Smooth muscle cell (in vitro differentiated cells): ENCODE results near the gene SLC26A4. TPM values are rescaled to one million over a fixed set of nuclear protein-coding genes. Genes with fewer than 3 reads are reported as not detected.

Experiments used
- DNase-seq: peaks from one replicate; lab custom pipeline; 2025; ENCODE audit not compliant: unreplicated experiment; lab: John Stamatoyannopoulos, UW
- H2AFZ ChIP-seq: fragments of 200-600 bp; sonication (generic); 2 replicates; pipeline ENCODE4 v1.6.0; 2016; ENCODE audit warnings: antibody characterized with exemption, low read depth, mild to moderate bottlenecking
- H3F3A ChIP-seq: fragments of 200-600 bp; sonication (generic); 2 replicates; pipeline ENCODE4 v1.6.0; 2017; ENCODE audit warnings: antibody characterized with exemption, low read depth
- H3K27ac ChIP-seq: fragments of 200-600 bp; sonication (generic); 2 replicates; pipeline ENCODE4 v1.5.1; 2016; ENCODE audit warnings: low read depth, mild to moderate bottlenecking
- H3K27me3 ChIP-seq: fragments of 200-600 bp; sonication (generic); 2 replicates; pipeline ENCODE4 v1.6.1; 2016; ENCODE audit warnings: low read depth, mild to moderate bottlenecking
- H3K36me3 ChIP-seq: fragments of 200-600 bp; sonication (generic); 2 replicates; pipeline ENCODE4 v1.5.1; 2016; ENCODE audit warnings: low read depth
- H3K4me1 ChIP-seq: fragments of 200-600 bp; sonication (generic); 2 replicates; pipeline ENCODE4 v1.5.1; 2016; ENCODE audit warnings: low read depth
- H3K4me2 ChIP-seq: fragments of 200-600 bp; sonication (generic); 2 replicates; pipeline ENCODE4 v1.6.0; 2016; ENCODE audit warnings: mild to moderate bottlenecking
- H3K4me3 ChIP-seq: fragments of 200-600 bp; sonication (generic); 2 replicates; pipeline ENCODE4 v1.5.1; 2016; ENCODE audit warnings: mild to moderate bottlenecking
- H3K79me2 ChIP-seq: fragments of 200-600 bp; sonication (generic); 2 replicates; pipeline ENCODE4 v1.6.0; 2016; ENCODE audit warnings: low read depth, mild to moderate bottlenecking
- H3K9ac ChIP-seq: fragments of 200-600 bp; sonication (generic); 2 replicates; pipeline ENCODE4 v1.6.0; 2016; ENCODE audit warnings: low read depth
- H3K9me3 ChIP-seq: fragments of 200-600 bp; sonication (generic); replicated peaks from 2 replicates; pipeline ENCODE4 v1.5.1; 2016; ENCODE audit warnings: low read depth
- H4K20me1 ChIP-seq: fragments of 200-600 bp; sonication (generic); 2 replicates; pipeline ENCODE4 v1.6.0; 2016; ENCODE audit warnings: low read depth
- WGBS: methylation state at CpG from one replicate; pipeline ENCODE4 v1.1.7; 2016; ENCODE audit warnings: low lambda C conversion rate; 5-methylcytosine and 5-hydroxymethylcytosine counted together
- polyA plus RNA-seq: library from polyadenylated mRNA; unstranded; fragments of >200 nt; fragmentation: Nextera tagmentation; extraction: Ambion mirVana; gene quantifications from 2 replicates; pipeline ENCODE4 v1.2.1, GENCODE V29; 2016
- total RNA-seq: library from RNA; depleted of rRNA; stranded (reverse); fragments of >200 nt; gene quantifications from 2 replicates; pipeline ENCODE4 v1.2.3, GENCODE V29; 2014
- TF ChIP-seq, protein P1 (sequence below): fragments of 200-600 bp; sonication (generic); IDR thresholded peaks from 2 replicates; pipeline ENCODE4 v1.5.1; 2017; ENCODE audit warnings: borderline replicate concordance, mild to moderate bottlenecking, antibody characterized with exemption; ENCODE audit not compliant: insufficient read depth, poor library complexity, severe bottlenecking

SLC26A4 gene
- total and polyA plus RNA-seq, 2 experiments from 2014 or later: 0.06 to 1.7 TPM

GRCh38 chr7:107712896-107713295 is 52.3 kb downstream of the SLC26A4 start:
- Histone ChIP-seq H3K79me2 (no peaks in the 10 kb centered on the region), H4K20me1 (no peaks in the 10 kb centered on the region), H3K27ac (no peak overlapping the region), H3K4me2 (no peak overlapping the region), H3K4me1 (no peaks in the 10 kb centered on the region), H3K9me3 (no peaks in the 10 kb centered on the region), H3K4me3 (no peak overlapping the region), H3K27me3 (no peaks in the 10 kb centered on the region), H2AFZ (no peak overlapping the region), H3K9ac (no peak overlapping the region), H3F3A (no peaks in the 10 kb centered on the region), H3K36me3 (no peaks in the 10 kb centered on the region)
- no peak for DNase-seq
- TF ChIP-seq, protein P1, sequence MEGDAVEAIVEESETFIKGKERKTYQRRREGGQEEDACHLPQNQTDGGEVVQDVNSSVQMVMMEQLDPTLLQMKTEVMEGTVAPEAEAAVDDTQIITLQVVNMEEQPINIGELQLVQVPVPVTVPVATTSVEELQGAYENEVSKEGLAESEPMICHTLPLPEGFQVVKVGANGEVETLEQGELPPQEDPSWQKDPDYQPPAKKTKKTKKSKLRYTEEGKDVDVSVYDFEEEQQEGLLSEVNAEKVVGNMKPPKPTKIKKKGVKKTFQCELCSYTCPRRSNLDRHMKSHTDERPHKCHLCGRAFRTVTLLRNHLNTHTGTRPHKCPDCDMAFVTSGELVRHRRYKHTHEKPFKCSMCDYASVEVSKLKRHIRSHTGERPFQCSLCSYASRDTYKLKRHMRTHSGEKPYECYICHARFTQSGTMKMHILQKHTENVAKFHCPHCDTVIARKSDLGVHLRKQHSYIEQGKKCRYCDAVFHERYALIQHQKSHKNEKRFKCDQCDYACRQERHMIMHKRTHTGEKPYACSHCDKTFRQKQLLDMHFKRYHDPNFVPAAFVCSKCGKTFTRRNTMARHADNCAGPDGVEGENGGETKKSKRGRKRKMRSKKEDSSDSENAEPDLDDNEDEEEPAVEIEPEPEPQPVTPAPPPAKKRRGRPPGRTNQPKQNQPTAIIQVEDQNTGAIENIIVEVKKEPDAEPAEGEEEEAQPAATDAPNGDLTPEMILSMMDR: no peak
- 77% methylated on average over 1 of the region's 1 CpG for WGBS

GRCh38 chr7:107715531-107715930 is 54.9 kb downstream of the SLC26A4 start:
- DNase-seq: no peak
- WGBS: 85% methylated on average over 6 of the region's 6 CpGs
- TF ChIP-seq, protein P1: no peak
- no peaks in the 10 kb centered on the region for H3K4me1 ChIP-seq
- H2AFZ ChIP-seq: no peak overlapping the region
- H3K36me3 ChIP-seq: no peaks in the 10 kb centered on the region
- no peak overlapping the region for H3K4me3 ChIP-seq
- H3K27ac ChIP-seq: no peak overlapping the region
- no peaks in the 10 kb centered on the region for H4K20me1 ChIP-seq
- H3K79me2 ChIP-seq: no peaks in the 10 kb centered on the region
- no peak overlapping the region for H3K9ac ChIP-seq
- no peaks in the 10 kb centered on the region for H3K9me3 ChIP-seq
- H3F3A ChIP-seq: no peaks in the 10 kb centered on the region
- no peaks in the 10 kb centered on the region for H3K27me3 ChIP-seq
- no peak overlapping the region for H3K4me2 ChIP-seq

DNA sequence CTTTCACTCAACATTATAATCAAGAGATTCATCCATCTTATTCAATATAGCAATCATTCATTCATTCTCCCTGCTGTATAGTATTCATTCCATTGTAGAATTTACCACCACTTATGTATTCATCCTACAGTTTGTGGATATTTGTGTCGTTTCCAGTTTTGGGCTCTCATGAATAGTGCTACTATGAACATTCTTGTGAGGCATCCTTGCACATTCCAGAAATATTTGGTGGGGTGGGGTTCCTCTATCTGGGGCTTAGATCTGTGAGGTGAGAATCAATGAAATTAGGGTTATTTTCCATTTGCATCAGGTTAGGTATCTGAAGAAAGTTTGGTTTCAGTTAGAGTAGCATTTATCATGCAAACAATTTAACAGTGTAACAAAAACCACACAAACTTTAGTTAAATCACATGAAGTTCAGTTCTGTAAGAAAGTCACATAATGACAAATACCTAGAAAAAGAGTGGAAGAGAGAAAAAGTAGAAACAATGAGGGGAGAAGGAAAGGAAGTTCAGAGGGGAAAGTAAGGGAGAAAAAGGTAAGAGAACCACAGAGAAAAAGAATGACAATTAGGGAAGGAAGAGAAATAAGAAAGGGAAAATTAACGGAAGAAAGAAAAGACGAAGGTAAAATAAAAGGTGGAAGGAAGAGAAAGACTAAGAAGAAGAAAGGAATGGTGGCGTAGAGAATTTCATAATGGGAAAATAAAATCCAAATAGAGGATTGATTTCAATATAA is 58.0 kb downstream of the SLC26A4 start:
- no peak overlapping the region for H3K4me3 ChIP-seq
- no peaks in the 10 kb centered on the region for H4K20me1 ChIP-seq
- DNase-seq: no peak
- no peaks in the 10 kb centered on the region for H3K36me3 ChIP-seq
- WGBS: 82% methylated on average over 4 of the region's 4 CpGs
- no peaks in the 10 kb centered on the region for H3F3A ChIP-seq
- no peaks in the 10 kb centered on the region for H3K9me3 ChIP-seq
- H3K4me1 ChIP-seq: no peaks in the 10 kb centered on the region
- no peak overlapping the region for H3K4me2 ChIP-seq
- no peak overlapping the region for H3K27ac ChIP-seq
- no peak overlapping the region for H2AFZ ChIP-seq
- no peaks in the 10 kb centered on the region for H3K79me2 ChIP-seq
- TF ChIP-seq, protein P1: no peak
- H3K9ac ChIP-seq: no peak overlapping the region
- no peaks in the 10 kb centered on the region for H3K27me3 ChIP-seq

- no peak for DNase-seq
- Histone ChIP-seq H3K9ac (no peak overlapping the region), H3K4me2 (no peak overlapping the region), H2AFZ (no peak overlapping the region), H3K9me3 (no peaks in the 10 kb centered on the region), H3K27ac (no peak overlapping the region), H3K4me3 (no peak overlapping the region), H3F3A (no peaks in the 10 kb centered on the region), H4K20me1 (no peaks in the 10 kb centered on the region), H3K36me3 (no peaks in the 10 kb centered on the region), H3K27me3 (no peaks in the 10 kb centered on the region), H3K4me1 (no peaks in the 10 kb centered on the region), H3K79me2 (no peaks in the 10 kb centered on the region)
- 83% methylated on average over 1 of the region's 1 CpG for WGBS
- TF ChIP-seq, protein P1: no peak
These were observed 60.7 kb downstream of the SLC26A4 start for GRCh38 chr7:107721286-107721685.
